Stimulated activated CD4-positive, alpha-beta T cell treated with anti-CD3 and anti-CD28 coated beads, Interleukin-12 subunit alpha, Interleukin-12 subunit beta, amount 100 ng/mL, for 48 hours (primary cell): ENCODE measurements around the gene EIF4G1.
A peak's percentile ranks its signal among the peaks of the same experiment; 100 is the strongest.

Source experiments
- DNase-seq, 3 donors: peaks; one replicate each; pipeline ENCODE4 v3.0.0-alpha.2; 2020; ENCODE audit warnings: low read depth in 2 of 3, low spot score in 1 of 3

Gene EIF4G1

DNA sequence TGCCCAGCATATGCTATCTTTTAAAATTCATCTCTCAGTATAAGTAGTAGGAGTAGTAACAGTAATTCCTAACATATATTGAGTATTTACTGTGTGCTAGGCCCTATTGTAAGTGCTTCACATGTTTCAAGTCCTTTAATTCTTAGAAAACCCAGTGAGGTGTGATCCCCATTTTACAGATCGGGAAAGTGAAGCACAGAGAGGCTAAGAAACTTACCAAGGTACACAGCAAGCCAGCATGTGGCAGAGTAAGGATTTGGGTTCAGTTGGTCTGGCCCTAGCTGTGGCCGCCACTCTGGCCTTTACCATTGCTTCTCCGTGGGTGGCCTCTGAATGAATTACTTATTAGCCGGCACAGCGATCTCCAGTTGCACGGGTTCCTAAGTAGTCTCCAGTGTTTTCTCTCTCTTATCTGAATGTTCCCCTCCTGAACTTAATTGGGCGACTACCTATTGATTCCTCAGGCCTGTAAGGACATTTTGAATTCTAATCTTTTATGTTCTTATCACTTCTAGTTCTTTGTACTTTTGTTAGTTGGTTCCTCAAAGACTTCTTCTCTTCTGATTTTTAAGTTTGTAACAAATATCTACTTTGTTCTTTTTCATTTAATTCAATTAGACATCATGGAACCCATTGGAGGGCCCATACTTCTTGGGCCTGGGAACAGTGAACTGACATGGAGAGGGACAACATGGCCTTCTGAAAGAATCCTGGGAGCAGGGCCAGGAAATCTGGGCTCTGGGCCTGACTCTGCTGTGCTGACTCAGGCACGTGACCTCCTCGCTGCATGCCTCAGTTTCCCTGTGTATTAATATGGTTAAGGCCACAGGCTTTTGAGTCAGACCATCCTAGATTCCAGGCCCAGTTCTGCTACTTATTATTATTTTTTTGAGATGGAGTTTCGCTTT is 35.4 kb downstream of the EIF4G1 start:
- no peak for DNase-seq

DNA sequence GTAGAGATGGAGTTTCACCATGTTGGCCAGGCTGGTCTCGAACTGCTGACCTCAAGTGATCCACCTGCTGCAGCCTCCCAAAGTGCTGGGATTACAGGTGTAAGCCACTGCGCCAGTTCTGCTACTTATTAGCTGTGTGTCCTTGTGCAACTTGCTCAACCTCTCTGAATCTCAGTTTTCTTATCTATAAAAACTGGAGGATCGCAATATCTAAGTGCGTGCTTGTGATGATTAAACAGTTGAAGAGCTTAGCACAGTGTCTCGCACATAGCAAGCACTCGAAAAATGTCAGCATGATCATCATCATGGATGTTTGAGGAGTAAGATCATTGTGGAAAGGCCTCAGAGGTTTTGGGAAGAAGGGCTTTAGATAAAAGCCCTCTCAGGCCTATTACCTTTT is 36.2 kb downstream of the EIF4G1 start:
- DNase-seq: no peak

GRCh38 chr3:184351511-184352148 is 37.2 kb downstream of the EIF4G1 start:
- no peak for DNase-seq

- DNase-seq: no peak
Observed at GRCh38 chr3:184352149-184352785, 37.9 kb downstream of the EIF4G1 start.

DNA sequence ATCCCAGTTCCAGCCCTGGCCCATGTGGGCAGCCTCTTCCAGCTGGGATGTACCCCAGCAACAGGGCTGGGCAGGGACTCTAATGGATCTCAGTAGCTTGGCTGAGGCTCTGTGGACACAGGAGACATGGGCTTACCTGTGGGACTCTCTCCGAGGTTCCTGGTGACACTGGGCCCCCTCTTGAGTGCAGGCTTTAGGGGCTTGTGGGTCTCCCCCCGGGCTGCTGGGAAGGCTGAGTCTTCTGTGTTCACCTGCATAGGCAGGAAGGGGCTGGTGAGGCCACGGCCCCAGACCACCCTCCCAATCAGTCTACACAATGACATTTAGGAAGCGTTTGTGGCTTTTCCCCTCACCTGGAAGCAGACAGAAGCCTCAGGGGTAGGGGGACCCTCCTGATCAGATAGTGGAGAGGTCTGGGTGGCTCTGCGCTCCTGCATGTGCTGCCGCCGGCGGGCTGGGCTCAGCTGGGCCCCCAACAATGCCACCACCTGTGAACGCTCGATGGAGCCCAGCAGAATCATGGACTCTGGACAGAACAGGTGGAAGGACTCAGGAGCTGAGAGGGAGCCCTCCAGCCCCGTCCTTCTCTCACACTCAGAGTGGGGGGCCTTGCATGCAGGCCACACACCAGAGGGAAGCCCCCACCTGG is 38.6 kb downstream of the EIF4G1 start:
- DNase-seq: no peak

DNA sequence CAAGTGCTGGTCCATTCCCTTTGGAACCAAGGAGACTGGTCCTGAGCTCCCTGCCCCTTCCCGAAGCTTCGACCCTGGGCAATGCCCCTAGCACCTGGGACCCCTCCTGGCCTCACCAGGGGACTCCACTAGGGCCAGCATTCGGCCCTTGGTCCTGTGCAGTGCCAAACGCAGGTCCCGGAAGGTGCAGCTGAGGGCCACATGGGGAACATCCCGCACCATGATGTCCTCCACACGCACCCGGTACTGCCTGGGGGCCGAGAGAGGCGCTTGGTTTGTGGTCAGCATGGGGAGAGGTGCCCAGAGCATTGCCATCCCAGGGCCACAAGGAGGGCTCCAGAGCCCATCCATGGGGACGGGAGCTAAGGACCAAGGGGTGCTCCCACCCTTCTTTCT is 39.1 kb downstream of the EIF4G1 start:
- no peak for DNase-seq

GRCh38 chr3:184354121-184354728 is 39.8 kb downstream of the EIF4G1 start:
- peak; percentile 36 to 61 (median 60) for DNase-seq

DNA sequence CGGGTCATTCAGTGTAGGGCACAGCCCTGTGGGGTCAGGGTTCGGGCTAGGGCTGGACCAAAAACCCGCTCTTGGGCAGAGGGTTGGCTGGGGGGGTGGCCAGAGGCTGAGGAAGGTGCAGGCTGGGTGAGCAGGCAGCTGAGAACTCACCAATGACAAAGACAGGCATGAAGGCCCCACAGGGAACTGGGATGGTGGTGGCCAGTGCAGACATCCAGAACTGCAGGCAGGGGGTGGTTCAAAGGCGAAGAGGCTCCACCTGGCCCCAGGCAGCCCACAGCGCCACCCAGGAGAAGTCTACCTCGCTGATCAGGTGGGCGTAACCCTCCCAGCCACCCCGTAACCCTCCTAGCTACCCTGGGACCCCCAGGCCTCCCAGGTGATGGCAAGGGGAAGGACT is 40.3 kb downstream of the EIF4G1 start:
- DNase-seq: no peak

- no peak for DNase-seq
Observed at GRCh38 chr3:184355261-184356040, 41.0 kb downstream of the EIF4G1 start.

DNA sequence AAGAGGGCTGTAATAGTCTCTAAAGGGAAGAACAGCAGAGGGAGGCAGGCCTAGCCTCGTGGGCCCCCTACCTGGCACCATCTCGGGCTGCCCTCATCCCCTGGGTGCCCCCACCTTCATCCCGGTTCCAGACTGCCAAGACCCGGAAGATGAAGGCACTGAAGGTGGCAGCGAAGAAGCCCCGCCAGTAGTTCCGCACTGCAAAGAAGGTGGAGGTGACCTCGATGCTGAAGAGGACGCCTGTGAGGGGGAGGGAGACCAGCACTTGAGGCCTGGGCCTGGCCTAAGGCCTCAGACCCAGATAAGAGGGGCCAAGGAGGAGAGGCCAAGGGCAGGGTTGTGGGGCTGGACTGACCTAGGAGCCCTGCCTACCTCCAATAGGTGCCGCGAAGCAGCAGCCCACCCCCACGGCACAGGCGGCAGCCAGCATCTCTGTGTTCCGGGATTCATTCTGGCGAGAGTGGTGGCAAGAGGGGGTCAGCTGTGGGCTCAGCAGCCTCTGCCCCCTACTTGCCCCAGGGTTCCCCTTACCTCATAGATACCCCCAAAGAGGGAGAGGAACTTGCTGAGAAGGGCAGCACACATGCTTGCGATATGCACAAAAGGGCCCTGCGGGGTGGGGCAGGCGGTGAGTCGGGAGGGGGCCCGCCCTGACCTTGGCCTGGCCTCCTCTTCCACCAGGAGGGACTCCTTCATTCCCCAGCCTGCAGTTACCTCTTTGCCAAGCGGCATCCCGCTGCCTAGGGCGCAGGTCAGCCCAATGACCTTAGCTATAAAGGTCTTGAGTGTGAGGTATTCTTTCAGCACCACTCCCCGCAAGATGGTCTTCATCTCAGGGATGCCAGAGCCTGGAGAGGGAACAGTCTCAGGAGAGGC is 43.1 kb downstream of the EIF4G1 start:
- no peak for DNase-seq

- no peak for DNase-seq
Observed at GRCh38 chr3:184358124-184358767, 43.8 kb downstream of the EIF4G1 start.

DNA sequence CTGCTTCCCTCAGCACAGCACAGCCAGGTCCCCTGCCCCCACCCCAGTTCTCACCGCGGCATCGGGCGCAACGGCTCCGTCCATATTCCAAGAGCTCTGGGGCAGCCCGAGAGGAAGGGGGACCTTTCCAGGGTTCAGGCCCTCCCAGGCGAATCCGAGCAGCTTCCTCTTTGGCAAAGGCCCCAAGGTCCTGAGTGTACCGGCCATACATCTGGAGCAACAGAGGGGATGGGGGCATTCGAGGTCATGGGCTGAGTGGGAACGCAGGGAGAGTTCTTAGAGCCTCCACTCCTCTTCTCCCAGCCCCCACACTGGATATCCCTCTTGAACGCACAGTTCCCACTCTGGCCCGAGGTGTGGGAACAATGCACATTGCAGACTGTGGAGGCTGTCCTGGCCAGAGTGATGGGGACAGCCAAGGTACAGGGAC is 44.5 kb downstream of the EIF4G1 start:
- DNase-seq: no peak

DNA sequence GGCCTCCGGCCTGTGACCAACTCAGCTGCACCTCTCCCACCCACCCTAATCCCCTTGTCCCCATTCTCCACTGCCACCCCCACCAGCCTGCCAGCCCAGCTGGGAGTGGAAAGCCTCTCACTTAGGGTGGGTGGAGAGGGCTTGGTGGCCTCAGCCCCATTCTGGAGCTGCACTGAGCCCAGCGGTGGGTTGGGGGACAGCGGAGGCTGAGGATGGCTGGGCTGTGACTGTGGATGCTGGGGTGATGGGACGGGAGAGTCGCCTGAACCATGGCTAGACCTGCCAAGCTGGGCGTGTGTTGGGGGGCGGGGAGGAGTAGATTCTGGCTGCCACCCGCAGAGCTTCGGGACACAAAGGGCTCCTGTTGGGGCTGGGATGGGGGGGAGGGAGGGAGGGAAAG is 45.2 kb downstream of the EIF4G1 start:
- DNase-seq: no peak

DNA sequence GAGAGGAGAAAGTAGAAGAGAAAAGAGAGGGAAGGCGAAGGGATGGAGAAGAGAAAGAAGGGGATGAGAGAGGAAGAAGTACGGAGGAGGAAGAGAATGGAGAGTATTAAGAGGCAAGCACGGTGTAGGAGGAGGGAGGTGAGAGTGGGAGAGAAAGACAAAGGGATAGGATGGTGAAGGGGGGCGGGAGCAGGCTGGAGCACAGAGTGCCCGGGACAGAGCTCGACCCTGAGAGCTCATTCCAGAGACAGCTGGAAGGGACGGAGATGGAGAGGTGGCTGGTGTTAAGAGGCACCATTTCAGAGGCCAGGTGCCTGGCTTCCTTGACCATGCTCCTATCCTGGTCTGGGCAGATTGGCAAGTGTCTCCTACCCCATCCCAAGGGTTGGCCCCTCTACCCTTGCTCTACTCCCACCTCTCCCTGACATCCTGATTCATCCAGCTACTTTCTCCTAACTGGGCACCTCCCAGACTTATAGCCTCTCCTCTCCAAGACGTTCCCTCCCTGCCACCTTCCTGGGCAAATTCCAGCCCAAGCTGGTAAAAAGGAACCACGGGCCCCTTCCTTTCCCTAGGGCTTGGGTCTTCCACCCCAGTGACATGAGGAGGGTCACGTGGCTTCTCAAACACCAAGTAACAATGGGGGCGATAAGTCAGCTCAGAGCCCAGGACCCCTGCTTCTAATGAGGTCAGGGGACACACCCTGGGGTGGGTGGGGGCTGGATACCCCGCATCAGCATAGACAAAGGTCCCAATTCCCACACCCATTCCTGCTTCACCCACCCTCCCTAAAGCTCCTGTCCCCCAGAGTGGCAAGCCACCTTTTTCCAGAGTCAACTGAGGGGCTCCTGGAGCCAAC is 45.9 kb downstream of the EIF4G1 start:
- no peak for DNase-seq

- no peak for DNase-seq
Observed at GRCh38 chr3:184360929-184361531, 46.6 kb downstream of the EIF4G1 start.

DNA sequence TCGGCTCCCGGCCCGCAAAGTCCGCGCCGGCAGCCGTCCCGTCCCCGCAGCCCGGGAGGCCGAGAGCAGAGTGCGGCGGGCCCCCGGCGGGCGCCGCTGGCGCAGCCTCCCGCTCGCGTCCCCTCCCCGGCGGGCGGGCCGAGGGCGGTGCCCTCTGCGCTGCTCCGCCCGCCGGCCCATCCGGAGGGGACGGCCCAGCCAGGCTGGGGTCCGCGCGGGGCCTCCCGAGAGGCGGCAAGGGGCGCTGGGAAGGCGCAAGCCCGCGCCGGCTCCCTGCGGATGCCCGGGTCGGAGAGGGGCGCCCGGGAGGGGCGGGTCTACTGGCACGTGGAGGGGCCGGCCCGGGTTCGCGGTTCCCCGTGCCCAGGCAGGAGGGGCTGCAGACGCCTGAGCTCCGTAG is 47.1 kb downstream of the EIF4G1 start, which contains the start of the genes CLCN2 and POLR2H:
CLCN2 (minus strand) TSS at position 74 of the 400 bp plus-strand sequence. CDS start 126 bp downstream, outside the sequence.
POLR2H (plus strand) TSS at position 179 of the 400 bp plus-strand sequence. CDS start 1,783 bp downstream, outside the sequence.
- DNase-seq: peak in 2 of 3 donors; percentile 17 to 35
